Activated CD8-positive, alpha-beta memory T cell treated with anti-CD3 and anti-CD28 coated beads, Interleukin-2, amount 50 U/mL, for 4 hours (primary cell): ENCODE data around the gene TFAP2A.

ENCODE experiments used
- DNase-seq: peaks from one replicate; pipeline ENCODE4 v3.0.0-alpha.2; 2020

TFAP2A gene

DNA sequence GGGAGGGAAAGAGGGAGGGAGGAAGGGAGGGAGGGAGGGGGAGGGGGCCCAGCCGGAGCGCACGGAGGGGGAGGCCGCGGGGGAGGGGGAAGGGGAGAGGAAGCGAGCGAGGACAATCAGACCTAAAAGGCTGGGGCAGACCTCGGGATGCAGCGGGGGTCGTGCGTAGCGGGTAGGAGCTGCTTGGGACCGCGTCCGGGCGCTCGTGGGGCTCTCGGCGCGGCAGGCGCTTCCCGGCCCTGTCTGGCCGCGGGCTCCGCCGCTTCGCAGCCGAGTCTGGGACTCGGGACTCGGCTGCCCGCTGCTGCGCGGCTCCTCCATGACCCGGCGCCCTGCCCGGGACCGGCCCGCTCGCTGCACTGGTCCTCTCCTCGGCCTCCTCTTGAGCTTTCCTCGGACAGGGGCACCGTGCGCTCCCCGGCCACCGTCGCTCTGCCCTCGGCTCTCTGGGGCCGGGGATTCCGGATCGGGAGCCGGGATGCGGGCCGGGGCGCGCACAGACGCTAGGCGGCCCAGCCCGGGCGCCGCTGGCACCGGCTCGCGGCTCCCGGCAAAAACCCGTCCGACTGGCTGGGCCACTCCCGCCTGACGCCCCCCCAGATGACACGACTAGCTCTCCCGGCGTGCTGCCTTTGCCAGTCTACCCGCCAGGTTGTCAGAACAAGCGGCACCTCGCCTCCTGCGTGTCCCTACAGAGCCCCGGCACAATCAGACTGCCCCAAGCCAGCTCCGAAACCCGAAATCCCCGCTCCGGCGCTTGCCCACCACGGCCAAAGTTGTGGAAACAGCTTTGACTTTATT is 2.2 kb downstream of the TFAP2A start:
- DNase-seq, result no peak

DNA sequence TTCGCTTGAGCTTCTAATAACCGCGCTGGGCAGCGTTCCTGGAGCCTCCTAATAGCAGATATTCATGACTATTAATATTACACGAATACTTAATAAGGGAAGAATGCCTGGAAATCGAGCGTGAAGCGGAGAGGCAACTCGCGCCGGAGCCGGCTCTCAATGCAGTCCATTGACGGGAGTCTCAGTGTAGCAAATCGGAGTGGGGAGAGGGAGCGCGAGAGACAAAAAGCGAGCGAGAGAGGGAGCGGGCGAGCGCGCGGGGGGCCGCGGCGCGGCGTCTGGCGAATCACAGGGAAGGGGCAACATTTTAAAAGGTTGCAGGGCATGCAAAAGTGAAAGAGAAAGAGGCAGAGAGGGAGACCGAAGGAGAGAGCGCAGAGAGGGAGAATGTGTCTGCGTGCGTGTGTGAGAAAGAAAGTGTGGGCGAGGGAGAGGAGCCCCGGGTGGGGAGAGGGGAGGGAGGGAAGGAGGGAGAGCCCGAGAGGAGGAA is 2.9 kb downstream of the TFAP2A start:
- DNase-seq, result peak; percentile 31

- no peak for DNase-seq
Observed at GRCh38 chr6:10411131-10411970, 3.5 kb downstream of the TFAP2A start.

- DNase-seq, result no peak
Observed at GRCh38 chr6:10410207-10411050, 4.4 kb downstream of the TFAP2A start.

GRCh38 chr6:10409731-10410206 is 5.1 kb downstream of the TFAP2A start:
- no peak for DNase-seq

DNA sequence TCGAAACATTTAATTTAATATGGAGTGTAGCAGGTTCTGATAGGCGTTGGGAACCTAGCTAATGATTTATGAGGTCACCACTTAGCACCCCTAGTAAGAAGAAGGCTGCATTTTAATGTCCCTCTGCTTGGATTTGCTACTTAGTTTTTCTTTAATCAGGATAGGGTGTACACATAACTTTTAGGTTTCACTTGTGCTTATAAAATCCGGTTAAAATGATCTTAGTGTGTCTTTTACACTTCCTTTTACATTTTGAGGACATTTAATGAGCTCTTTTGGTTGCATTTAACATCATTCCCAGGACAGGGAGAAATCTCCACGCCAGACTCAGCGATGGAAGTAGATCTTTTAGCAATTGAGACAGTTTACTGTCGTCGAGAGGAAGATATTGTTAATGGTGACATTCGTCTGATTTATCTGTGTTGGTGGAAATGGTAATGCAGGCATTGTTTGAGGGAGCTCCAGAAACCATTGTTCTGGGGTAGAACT is 5.6 kb downstream of the TFAP2A start:
- DNase-seq, result no peak

GRCh38 chr6:10408457-10408856 is 6.4 kb downstream of the TFAP2A start:
- DNase-seq, result no peak

DNA sequence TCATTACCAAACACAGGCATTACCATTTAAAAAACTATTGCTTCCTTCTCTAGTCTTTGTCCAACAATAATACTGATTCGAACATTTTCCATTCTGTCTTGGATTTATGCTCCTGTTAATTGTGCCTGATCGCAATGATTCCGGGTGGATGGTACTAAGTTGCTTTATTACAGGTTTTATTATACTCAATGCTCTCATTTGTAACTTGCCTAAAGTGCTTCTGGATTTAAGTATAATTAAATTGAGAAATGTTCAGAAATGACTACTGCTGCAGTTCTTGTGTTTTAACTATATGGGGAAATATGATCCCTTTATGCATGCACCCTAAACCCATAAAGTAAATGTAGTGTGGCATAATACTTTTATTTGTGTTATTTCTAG is 7.2 kb downstream of the TFAP2A start:
- no peak for DNase-seq

DNA sequence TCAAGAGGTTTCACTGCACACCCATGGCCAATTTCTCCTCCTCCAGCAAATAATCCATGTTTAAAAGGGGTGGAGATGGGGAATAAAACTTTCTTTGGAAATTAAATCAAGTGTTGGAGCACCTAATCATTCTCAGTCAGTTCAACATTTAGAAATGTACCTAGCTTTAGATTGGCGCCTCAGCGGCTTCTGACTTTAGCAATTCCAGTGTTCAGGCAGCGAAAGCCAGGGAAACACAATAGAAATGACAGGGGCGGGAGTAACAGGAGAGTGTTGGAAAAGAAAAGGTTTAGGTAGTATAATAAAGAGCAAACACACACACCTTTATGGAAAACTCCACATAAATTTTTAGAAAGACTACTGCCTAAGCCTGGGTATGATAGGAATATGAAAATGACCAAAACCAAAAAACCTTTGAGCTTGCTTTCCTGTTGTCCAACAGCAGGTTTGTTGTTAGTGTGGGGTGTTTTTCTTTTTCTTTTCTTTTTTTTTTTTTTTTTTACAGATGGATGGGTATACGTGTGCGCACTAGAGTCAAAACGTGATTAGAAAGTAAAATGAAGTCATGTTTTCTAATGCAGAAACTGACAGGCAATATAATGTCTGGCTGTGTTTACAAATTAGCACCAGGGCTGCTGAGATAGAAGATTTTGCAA is 7.7 kb downstream of the TFAP2A start:
- no peak for DNase-seq

DNA sequence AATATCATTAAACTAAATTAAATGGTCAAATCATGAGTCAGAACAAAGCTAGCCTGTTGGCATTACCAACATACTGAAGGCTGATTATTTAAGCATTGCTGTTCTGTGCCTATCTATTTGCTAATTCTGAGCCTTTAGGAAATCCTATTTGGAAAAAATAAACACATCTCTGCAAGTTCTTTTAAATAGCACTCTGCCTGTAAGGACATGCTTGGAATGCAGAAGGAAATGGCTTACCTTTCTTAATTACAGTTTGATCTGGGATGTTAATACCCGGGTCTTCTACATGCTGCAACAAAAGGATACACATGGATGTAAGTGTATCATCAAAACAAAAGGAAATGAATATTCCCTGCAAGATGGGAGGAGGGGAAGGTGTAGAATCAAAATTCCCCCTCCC is 8.3 kb downstream of the TFAP2A start:
- DNase-seq, result no peak

DNA sequence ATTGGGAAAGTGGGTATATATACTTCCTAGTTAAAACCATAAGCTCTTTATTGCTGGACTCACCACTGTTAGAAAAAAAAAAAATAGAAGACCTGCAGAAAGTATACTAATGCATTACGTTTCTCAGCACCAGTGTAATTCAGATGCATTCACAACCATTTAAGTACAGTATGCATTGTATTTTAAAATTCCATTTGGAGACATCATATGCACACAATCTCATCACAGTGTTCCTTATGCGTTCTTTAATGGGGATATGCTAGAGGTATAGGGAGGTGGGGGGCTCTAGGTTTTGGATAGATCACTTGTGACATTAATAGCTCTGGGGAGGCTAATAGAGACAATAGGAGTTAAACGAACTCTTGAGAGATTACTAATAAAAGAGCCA is 9.4 kb downstream of the TFAP2A start:
- no peak for DNase-seq

- no peak for DNase-seq
Observed at GRCh38 chr6:10404799-10405512, 9.9 kb downstream of the TFAP2A start.

GRCh38 chr6:10404107-10404798 is 10.6 kb downstream of the TFAP2A start:
- peak; percentile 70 for DNase-seq

- no peak for DNase-seq
Observed at GRCh38 chr6:10403385-10404106, 11.3 kb downstream of the TFAP2A start.

- no peak for DNase-seq
Observed at GRCh38 chr6:10402648-10403311, 12.1 kb downstream of the TFAP2A start.

DNA sequence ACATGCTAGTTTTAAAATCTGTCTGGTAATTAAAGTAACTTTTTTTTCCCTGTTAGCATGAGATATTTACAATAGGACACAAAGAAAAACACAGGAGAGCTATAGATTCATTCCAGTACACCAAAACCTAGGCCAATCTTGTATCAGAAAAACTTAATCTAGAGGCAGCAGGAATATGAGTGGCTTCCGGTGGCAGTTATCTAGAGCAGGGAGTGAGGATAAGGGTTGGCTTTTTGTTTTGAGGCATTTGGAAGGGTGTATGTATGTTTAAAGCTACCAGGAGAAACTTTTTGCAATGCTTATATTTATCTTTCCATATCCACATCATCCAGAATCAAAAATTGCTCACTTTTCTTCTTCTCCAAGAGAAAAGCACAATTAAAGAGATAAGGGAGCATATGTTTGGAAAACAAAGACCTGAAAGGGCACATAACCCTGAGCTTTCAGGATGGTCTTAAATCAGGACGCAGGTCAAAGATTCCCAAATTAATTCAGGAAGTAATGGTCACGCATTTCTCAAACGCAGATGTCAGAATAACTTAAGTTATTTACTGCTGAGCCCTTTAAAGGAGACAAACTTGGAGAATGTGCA is 13.1 kb downstream of the TFAP2A start:
- DNase-seq, result no peak

DNA sequence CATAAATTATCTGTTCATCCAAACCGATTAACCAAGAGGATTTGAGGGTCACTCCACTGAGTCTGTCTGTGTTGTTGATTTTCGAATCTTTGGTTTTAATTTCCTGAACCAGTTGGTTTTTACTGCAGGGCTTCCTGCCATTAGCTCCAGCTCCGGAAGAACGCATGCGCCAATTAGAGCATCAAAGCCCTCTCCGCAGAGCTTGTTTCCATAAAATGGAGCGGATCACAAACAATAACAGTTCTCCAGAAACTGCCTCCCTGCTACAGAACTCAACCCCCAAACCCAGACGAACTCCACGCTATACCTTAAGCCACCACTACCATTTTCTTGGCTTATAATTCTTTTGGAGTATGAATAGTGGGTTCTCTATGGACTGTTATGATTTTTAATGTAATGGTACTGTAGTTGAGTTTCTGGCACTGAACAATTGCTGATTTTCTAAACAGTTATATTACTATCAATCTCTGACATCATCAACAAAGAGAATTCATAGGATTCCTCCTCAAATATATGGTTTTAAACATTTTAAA is 13.8 kb downstream of the TFAP2A start:
- DNase-seq, result no peak

- DNase-seq, result no peak
Observed at GRCh38 chr6:10400330-10400729, 14.5 kb downstream of the TFAP2A start.

GRCh38 chr6:10399451-10399850 is 15.4 kb downstream of the TFAP2A start:
- DNase-seq, result no peak
